DMS153 treated with DMSO at 0.1 percent for 48 hours (cell line): ENCODE data around the gene UBASH3A.

Experiments used
- DNase-seq: peaks from one replicate; lab custom pipeline; 2025; ENCODE audit not compliant: unreplicated experiment; lab: John Stamatoyannopoulos, UW

Gene UBASH3A

DNA sequence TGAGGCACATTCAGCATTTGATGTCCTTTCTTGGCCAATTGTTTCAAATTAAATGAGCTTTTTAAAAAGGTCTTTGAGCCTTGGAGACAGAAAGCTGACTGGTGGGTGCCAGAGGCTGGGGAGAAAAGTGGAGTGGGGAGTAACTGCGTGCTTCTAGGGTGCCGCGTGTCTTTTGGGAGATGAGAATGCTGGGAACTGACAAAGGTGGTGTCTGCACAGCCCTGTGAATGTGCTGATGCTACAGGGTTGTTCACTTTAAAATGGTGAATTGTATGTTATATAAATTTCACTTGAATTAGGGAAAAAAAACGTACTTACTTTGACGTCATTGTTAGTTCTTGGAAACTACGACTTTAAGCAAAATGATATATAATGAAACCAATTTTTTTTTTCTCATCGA lies 29.2 kb upstream of the UBASH3A start:
- no peak for DNase-seq

DNA sequence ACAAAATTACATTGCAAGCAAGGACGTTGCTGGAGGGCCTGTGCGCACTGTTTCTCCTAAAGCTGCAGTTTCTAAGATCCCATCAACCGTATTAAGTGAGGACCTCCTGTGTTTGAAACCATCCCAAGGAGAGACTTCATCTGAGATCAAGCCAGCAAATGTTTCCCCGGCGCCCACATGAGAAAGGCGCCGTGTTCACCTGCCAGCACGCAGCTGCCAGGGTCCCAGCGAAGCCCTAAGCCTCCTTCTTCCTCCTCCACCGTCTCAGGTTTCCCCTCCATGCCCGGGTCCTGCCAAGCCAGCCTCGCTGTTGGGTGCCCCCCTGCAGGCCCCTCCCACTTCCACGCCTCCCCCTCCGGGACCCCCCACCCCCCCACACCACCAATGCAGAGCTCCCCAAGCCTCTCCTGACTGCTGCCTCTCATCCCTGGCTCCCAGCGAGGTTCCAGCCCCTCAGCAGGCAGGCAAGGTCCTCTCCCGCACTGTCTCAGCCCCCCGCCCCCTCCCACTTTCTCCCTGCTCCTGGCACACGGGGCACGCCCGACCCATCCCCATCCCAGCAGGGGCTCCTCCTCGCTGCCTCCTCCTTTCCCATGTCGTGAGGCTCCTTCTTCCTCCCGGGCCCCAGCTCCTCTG lies 28.7 kb upstream of the UBASH3A start:
- DNase-seq = no peak

DNA sequence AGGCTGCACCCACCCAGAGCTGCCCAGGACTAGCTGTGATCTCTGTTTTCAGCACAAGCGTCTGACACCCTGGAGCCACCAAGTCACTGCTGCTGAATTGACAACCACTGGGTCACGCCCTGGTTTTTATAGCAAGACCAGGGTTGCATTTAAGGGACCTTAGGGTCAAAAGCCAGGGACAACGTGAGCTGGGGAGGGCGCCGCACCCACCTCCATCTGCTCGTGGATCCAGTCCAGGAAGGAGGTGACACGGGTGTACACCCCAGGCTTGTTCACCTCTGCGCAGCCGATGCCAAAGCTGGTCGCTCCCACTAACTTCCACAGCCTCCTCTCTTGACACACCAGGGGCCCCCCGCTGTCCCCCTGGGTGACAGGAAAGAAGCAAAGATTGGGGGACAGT lies 28.2 kb upstream of the UBASH3A start:
- no peak for DNase-seq

DNA sequence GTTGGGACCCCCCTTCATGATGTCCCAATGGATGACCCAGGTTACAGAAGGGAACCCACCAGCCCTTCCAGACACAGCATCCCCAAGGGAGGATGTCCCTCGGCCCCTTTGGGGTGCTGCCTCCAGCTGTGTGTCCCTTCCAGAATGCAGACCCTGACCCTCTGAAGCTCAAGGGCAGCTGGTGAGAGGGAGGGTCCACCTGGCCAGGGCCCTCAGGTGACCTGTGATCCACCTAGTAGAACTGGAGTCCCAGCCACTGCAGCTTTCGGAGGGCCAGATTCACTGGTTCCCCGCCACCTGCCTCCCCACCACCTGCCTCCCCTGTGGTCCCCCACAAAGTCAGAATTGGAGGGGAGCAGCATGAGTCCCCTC lies 27.8 kb upstream of the UBASH3A start:
- DNase-seq = no peak

DNA sequence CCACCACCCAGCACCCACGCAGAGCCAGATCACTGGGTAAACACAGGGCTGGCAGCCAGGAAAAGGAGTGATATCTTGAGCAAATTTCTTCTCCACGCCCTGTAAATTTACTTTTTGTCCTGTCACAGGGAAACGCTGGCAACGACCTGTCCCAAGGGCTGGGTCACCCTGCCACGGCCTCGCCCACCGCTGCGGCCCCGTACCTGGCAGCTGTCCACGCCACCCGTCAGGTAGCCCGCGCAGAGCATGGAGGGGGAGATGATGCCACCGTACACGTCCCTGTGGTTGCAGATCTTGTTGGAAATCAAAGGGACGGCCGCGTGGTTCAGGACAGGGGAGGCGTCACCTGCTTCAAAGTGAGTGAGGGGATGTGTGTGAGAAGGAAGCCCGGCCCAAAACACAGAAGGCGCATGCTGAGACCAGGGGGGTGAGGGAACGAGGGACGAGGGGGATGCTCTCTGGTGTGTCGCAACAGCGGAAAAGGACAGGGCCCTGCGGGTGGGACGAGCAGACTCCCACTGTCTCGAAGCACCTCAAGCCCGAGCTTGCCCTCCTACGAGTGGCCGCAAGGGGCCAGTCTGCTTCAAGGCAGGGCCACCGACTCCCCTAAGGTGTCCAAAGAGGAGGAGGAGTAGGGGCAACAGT lies 27.2 kb upstream of the UBASH3A start:
- no peak for DNase-seq

DNA sequence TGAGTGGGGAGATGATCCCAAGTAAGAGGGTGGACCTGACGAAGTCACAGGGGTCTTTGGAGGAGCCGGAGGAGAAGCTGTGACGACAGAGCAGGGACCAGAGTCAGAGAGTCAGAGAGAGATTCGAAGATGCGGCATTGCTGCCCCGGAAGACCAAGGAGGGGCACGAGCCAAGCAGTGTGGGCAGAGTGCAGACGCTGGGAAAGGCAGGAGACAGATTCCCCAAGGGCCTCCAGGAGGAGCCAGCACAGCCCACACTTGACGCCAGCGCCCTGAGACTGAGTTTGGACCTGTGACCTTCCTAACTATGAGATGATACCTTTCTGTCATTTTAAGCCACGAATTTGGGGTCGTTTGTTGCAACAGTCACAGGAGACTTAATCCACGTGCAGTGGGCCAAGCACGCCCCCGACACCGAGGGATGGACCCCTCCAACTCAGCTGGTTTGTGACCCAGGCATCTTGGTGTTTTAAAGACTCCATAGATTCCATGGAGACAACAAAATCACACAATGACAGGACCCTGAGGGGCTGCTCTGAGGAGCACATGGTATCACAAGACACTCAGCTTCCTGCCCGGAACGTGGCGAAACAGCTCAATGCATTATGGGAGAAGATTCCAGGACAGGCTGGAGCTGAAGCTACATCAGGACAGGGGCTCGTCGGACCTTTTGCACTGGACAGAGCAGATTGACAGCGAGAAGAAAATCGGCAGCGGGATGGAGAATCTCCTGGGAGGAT lies 26.3 kb upstream of the UBASH3A start:
- no peak for DNase-seq

DNA sequence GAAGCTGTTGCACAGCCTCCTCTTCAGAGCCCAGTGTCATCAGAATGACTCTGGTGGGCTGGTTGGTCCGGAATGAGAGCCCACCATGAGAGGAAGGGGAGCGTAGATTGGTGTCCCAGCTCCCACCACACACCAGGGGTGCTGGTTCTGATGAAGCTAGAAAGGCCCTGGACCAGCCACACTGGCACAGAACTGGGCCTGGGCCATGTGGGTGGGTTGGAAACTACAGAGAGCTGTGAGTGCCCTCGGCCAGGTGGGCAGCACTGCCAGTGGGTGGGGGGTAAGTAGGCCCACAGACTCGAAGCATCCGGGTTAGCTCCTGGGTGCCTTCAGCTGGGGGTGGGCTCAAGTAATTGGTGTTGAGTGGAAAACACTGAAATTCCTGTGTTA lies 25.8 kb upstream of the UBASH3A start:
- no peak for DNase-seq

DNA sequence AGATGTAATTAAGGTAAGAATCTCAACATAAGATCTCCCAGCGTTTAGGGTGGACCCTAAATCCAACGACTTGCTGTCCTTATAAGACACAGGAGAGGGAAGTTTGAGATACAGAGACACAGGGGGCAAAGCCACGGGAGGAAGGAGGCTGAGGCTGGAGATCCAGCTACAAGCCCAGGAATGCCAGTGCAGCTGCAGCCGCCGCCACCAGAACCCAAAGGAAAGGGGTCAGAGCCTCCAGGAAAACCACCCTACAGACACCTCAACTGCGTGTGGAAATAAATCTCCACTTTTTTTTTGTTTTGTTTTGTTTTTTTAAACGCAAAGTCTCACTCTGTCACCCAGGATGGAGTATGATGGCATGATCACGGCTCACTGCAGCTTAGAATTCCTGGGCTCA lies 25.3 kb upstream of the UBASH3A start:
- DNase-seq = no peak

DNA sequence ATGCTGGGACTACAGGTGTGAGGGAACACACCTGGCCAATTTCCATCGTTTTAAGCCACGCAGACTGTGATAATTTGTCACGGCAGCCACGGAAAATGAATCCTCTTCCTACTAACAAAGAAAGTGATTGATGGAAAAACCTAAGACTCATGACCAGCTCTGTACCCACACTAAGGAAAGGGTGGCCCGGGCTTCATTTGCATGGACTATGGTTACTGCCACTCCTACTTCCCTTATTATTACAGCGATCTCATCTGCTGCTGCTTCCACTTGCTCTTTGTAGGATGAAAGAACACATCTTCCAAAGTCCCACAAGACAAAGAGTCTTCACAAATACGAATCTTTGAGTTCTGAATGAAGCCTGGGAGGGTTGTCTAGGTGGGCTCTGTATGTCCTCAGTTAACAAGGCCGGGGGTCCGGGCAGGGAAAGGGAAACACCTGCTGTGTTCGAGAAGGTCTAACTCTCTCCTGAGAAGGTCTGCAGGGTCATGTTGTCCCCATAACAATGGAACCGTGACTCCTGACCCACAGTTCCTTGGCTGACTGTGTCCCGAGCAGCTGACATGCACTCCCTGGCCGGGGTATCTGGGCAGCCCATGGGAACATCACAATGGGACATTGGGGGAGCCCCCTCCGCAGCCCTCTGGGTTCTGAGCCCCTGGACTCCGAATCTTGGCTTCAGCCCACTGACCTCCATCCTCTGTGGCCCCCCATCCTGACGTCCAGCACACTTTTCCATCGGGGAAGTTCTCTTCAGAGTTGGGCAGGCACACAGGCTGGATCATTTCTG lies 24.1 kb upstream of the UBASH3A start:
- no peak for DNase-seq

DNA sequence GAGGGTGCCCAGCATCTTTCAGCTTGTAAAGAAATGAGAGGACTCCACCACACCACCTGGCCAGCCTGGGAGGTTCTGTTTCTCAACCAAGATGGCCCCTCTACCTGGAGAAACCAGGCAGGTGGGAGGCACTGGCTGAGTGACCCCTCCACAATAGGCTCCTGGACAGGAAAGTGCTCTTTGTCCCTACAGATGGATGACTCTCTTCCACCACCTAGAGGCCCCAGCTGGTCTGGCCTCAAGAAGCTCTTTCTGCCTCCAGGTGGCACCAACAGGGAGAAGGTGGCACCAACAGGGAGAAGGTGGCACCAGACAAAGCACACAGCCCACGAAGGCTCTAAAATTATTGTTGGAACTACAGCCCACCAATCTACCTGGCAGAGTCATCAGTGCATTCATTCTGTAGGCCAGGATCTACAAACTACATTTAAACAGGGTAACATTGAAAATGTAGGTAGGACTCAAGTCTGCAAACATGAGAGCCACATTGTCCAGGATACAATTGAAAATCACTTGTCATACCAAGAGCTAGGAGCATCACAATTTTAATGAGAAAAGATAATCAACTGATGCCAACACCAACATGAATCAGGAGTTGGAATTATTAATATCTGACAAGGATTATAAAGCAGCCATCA lies 22.2 kb upstream of the UBASH3A start:
- DNase-seq = peak; percentile 15

DNA sequence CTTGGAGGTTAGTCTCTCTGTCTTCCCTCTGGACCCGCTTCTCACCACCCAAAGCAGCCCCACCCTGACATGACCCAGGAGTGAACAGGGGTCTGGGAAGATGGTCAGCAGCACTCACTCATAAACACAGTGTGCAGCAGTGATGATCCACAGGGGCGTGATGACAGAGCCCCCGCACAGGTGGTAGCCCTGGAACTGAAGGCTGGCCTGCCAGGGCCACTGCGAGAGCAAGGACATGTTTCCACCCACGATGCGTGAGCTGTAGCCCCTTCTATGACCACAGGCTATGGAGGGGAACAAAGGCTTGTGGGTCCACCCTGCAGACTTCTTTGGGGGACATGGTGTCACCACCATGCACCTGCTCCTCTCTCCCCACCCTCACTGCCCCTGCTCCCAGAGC lies 20.8 kb upstream of the UBASH3A start:
- DNase-seq = no peak

DNA sequence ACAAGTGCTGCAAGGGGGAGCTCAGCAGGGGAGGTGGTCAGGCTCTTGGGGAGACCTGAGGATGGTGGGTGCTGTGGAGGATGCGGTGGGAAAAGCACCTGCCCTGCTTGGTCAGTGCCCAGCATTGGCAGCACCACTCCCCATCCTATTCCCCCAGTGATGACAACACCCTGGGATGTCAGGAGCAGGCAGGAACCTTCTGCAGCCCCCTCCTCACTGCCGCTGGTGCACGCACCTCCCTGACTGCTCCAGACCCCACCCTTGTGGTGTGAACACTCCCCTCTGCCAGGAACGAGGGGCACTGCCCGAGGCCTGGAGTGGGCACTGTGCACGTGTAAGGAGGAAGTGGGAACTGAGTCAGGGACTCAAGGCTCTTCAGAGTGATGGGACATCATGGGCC lies 20.4 kb upstream of the UBASH3A start:
- DNase-seq = no peak

DNA sequence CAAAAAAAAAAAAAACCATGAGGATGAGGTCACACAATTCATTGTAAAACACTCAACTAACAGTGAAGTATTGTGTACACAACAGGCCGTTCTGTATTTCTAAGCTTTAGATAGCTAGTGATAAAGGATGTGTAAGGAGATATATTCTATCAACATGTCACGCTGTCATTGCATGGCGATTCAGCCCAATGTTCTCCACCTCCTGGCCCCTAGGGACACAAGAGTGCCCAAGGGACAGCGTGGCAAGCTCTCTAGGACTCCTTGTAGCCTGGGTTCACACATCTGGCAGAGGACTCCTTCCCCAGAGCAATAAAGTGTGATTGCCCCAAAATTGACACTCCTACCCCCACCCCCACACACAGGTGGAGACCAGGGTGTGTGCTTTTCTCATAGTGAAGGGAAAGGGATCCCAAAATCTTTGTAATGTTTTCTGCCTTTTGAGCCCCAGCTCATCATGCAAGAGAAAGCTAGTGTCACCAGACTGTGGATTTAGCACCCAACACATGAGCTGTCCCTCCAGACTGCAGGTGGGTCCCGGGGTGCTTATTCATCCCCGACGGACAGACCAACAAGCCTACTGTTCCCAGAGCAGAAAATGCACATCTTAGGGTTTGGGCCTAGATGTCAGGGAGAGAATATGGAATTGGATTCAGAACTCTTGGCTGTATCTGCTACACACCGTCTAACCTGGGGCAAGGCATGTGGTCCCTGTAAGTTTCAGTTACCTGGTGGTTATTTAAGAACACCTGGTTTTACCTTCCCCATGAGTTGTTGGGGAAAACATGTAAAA lies 19.4 kb upstream of the UBASH3A start:
- DNase-seq = peak; percentile 39

DNA sequence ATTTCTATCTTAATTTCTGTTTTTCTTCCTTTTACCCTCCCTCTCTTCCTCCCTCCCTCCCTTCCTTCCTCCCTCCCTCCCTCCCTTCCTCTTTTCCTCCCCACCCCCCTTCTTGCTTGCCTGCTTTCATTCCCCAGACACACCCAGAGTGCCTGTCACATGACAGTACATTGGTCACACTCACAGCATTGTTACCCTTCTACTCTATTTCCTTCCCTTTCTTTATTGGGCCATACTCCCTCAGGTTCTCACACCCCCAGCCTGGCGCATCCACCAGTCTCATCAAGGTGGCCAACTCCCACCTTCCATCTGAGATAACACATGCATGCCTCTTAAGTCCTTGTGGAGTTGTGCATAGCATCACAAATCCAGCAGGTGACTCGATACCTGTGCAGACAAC lies 18.7 kb upstream of the UBASH3A start:
- no peak for DNase-seq

DNA sequence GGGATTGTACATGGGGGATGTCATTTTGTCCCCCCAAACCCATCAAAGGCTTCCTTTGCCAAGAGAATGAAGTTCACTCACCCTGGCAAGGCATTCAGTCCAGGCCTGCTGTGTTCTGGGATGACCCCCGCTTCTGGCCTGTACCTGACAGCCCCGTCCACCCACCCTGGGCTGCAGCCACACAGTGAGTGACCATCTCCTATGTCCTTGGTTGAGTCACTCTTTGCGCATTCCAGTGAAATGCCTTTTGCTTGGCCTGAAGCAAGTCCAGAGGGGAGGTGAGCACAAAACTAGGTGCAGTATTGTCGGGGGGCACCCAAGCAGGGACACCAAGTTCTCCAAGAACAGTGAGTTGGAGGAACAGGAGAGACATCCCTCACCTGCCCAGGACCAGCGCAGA lies 18.1 kb upstream of the UBASH3A start:
- DNase-seq = no peak

DNA sequence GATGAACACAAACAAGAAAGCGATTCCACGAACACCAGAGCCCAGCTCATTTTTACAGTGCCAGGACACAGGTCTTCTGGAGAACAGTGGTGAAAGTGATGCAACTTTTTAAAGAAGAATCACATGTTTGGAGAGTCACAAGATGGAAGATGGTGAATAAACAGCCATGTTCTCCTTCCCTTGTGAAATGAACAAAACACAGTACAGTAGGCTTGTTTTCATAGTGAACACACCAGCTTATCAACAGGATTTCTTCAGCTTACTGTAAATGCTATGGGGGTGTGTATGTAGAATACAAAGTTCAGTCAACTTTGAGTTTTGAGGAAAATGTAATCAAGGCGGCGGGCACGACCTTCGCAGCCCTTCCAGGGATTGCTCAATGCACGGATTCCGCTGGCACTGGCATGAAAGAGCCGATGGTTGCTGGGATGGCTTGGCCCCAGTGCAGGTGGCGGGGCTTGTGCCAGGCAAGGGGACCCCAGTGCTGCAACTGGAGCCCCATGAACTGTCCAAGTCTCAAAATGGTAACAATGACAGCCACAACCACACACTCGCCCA lies 17.6 kb upstream of the UBASH3A start:
- DNase-seq = no peak

DNA sequence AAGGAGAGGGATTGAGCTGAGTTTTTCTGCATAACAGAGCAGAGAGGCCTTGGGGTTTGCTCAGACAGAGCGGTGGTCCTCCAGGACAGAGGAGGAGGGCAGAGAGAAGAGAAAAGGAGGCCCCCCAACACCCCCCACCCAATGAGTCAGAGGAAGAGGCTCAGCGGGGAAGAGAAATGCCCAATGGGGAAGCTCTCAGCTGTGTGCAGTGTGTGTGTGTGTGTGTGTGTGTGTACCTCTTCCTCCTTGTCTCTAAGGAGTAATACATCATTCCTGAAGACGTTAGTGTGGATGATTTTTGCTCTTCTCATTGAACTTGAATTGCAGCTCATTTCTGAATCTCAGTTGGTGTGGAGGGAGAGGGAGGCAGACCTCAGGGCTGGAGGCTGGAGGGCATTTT lies 16.5 kb upstream of the UBASH3A start:
- DNase-seq = no peak

DNA sequence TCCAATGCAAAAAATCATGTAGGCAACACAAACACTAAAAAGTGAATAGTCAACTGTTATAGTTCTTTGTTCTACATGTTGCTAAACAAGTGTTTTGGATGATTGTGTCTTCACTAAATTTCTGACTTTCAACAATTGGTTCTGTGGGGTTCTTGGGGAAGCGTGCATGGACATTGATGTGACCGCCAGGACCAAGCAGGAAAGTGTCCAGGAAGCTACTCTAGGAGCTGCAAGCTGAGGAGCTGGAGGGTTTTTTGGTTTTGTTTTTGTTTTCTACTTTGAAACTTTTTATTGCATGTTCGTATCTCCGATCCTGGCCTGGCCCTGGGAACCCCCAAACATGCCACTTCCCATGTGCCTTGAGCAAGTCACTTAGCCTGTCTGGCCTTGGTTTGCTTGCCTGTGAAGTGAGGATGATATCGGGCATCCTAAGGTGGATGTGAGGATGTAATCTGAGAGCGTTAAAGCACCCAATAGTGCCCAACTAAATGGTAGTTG lies 15.8 kb upstream of the UBASH3A start:
- DNase-seq = no peak

DNA sequence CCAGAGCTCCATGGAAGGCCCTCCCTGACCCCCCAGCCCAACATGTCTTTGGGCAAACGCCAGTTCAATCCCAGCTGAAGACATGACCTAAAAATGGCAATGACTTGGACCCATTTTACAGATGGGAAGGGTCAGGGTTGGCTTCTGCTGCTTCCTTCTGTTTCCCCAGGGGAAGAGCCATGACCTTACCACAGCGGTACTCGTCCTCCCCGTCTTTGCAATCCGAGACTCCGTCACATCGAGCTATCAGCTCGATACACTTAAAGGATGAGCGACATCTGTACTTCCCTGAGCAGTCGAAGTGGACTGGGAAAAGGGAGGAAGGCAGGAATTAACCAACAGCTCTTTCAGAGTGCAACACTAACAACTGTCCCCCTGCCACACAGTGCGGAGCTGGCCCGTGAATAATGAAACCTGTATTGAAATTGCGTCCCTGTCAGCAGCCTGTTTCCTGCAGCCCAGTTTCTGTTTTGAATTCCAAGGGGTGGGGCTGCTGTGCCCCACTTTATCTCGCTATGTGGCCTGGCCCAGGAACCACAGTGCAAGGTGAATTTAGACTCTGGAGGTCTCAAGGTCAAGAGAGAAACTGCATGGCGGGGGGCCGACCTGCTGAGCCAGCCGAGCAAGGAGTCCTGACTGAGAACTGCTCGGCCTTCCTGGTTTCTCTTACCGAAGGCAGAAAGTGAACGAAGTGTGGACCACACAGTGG lies 14.8 kb upstream of the UBASH3A start:
- DNase-seq = no peak
